NCI-H2227 treated with DMSO at 0.1 percent for 48 hours (cell line): Measurements from ENCODE around the gene CEMP1.

Source experiments
- DNase-seq: peaks from one replicate; lab custom pipeline; 2025; lab: John Stamatoyannopoulos, UW

The CEMP1 gene

DNA sequence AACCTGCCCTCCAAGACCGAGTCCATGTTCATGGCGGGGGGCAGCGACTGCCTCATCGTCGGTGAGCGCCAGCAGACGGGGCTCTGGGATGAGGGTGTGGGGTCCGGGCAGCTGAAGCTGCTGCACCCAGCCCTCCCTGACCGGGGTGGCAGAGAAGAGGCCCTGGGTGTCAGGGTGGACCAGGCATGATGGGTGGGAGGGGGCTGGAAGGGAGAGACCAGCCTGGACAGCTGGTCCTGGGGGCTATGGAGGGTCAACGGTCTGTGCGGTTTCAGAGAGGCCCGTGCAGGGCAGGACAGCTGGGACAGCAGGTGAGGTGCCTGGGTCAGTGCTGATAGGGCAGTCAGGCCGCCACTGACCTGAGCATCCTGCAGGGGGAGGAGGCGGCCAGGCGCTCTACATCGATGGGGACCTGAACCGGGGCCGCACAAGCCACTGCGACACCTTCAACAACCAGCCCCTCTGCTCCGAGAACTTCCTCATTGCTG lies 30.7 kb downstream of the CEMP1 start:
- no peak for DNase-seq

DNA sequence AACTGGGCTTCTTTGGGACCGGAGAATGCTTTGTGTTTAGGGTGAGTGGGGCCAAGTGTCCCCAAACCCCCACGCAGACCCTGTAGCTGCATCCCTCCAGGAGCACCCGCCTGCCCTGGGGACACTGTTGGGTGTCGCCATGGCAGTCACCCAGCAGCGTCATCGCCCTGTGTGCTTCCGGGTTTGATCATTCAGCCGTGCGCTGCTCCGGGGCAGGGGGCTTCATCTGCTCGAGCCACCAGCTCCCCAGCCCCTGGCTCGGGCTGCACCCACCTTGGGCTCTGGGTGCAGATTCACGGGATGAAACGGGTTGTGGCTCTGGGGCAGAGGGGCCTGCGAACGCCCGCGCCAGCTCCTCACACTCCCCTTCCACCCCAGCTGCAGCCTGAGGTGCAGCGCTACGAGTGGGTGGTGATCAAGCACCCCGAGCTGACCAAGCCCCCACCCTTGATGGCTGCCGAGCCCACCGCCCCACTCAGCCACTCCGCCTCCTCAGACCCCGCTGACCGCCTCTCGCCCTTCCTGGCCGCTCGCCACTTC lies 31.2 kb downstream of the CEMP1 start:
- DNase-seq = no peak

DNA sequence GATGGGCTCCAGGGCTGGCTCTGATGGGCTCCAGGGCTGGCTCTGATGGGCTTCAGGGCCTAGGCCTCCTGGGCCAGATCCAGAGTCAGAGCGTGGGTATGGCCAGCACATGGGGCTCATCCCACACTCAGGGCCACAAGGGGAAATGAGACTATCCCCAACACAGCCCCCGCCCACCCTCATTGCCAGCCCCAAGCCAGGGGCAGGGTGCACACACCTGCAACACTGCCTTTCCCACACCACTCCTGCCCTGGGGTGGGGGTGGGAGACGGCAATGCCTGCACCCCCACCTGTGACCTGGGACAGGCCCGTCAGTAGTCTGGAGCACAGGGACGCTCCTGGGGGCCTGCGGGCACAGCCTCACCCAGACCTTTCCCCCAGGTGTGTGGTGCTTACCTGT lies 31.8 kb downstream of the CEMP1 start:
- no peak for DNase-seq

DNA sequence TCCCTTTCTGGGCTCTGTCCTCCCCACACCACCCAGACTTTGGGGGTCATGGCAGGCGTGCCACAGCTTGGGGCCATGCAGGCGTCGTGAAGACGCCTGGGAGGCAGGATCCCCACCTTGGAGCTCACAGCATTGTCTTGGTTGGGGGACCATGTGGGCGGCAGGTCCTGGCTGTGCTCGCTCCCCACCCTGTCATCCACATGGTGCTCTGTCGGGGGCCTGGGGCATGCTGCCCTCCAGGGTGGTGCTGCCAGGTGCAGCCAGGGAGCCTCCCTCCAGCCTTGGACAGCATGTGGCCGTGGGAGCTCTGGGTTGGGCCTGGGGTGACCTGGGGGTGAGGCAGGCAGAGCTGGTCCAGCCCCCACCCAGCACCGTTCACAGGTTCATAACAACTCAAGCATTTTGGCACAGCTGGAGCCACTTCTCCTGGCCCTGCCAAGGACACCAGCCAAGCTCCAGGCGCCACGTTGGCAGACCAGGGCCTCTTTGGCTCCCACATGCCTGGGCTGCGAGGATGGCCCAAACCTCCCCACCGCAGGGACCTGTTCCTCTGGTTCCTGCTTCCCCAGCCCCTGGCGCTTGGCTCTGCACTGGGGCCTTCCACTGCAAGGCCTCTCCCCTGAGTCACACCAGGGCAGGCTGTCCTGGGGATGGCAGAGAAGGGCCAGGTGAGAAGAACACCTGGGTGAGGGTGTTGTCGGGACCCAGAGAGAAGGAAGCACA lies 32.5 kb downstream of the CEMP1 start:
- no peak for DNase-seq

DNA sequence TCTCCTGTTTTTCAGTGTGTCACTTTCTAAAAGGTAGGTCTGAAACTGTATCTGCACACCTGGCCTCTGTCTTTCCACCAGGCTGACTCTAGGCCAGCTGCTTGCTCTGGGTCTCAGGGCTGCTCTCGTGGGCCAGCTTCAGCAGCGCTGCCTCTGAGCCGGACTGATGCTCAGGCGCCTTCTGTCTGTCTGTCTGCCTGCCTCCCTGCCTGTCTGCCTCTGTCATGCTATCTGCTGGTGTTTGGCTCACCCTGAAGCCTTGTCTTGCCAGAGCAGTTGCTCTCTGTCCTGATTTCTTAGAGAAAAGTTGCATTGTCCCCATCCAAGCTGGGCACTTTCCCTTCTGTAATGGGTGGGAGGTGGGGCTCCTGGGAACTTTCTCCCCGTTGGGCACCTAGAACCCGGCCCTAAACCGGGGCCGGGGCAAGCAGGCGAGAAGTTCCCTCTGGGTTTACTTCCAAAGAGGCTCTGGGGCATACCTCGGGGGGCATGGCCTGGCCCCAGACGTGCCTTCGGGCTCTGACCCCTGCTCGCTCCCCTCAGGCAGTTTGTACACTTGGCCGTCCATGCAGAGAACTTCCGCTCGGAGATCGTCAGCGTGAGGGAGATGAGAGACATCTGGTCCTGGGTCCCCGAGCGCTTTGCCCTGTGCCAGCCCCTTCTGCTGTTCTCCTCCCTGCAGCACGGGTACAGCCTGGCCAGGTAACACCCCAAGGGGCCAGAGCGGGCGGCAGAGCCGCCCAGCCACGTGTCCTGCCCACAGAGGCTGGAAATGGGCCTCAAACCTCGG lies 33.3 kb downstream of the CEMP1 start:
- DNase-seq = no peak

DNA sequence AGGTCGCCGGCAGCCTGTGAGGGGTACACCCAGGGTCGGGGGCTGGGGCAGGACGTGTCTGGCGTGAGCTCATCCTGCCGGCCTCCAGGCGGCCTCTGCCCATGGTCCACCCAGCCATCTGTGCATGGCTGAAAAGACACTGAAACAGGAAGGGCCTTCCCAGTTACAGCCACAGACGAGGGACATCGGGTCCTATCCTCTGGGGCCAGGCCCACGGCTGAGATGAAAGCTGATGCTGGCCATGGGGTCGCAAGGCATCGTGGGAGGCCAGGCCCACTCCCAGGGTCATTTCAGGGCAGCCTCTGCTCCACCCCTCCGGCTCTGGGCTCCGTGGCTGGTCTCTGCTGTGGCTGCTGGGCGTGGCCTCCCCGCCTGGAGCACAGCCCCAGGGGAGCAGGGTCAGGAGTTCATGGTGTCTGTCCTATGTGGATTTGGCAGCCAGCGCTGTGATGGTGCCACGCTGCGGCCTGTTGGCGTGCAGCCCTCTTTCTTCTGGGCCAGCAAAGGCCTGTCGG lies 34.0 kb downstream of the CEMP1 start:
- DNase-seq = no peak

DNA sequence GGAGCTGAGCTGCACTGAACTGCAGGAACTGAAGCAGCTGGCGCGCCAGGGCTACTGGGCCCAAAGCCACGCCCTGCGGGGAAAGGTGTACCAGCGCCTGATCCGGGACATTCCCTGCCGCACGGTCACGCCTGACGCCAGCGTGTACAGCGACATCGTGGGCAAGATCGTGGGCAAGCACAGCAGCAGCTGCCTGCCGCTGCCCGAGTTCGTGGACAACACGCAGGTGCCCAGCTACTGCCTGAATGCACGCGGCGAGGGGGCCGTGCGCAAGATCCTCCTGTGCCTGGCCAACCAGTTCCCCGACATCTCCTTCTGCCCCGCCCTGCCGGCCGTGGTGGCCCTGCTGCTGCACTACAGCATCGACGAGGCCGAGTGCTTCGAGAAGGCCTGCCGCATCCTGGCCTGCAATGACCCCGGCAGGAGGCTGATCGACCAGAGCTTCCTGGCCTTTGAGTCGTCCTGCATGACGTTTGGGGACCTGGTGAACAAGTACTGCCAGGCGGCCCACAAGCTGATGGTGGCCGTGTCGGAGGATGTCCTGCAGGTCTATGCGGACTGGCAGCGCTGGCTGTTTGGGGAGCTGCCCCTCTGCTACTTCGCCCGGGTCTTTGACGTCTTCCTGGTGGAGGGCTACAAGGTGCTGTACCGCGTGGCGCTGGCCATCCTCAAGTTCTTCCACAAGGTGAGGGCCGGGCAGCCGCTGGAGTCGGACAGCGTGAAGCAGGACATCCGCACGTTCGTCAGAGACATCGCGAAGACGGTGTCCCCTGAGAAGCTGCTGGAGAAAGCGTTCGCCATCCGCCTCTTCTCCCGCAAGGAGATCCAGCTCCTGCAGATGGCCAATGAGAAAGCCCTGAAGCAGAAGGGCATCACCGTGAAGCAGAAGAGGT lies 34.7 kb downstream of the CEMP1 start:
- no peak for DNase-seq

DNA sequence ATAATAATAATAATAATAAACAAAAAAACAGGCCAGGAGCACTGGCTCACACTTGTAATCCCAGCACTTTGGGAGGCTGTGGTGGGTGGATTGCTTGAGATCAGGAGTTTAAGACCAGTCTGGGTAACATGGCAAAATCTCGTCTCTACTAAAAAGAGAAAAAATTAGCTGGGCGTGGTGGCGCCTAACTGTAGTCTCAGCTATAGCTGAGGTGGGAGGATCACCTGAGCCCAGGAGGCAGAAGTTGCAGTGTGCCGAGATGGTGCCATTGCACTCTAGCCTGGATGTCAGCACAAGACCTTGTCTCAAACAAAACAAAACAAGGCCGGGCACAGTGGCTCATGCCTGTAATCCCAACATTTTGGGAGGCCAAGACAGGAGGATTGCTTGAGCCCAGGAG lies 36.2 kb downstream of the CEMP1 start:
- DNase-seq = no peak

DNA sequence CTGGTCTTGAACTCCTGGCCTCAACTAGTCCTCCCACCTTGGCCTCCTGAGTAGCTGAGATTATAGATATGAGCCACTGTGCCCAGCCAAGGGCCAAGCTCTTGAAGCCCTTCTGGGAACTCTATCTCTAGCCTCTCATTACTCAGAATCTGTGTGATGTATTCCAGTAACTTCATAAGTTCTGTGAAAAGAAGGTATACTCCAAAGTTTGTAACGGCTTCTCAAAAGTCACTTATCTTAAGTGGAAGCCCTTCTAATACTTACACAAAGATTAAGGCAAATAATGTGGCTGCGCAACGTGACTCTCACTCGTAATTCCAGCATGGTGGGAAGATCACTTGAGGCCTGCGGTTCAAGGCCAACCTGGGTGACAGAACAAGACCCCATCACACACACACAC lies 36.6 kb downstream of the CEMP1 start:
- DNase-seq = no peak

DNA sequence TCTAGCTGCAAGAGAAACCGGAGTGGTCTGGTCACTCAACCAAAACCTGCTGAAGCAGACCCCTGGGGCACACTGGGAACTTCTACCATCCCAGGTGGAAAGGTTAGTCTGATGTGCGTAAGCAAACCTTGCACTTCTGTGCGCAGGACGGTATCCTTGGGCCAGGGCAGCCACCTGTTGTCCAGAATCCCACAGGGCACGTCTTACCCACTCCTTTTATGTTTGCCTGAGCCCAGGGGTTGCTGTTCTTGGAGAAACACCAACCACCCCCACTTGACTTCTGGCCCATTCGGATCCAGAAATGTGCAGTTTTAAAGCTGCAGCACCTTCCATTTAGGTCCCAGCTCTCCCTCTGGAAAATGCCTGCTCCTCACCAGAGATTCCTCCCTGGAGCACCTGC lies 37.6 kb downstream of the CEMP1 start:
- DNase-seq = no peak

DNA sequence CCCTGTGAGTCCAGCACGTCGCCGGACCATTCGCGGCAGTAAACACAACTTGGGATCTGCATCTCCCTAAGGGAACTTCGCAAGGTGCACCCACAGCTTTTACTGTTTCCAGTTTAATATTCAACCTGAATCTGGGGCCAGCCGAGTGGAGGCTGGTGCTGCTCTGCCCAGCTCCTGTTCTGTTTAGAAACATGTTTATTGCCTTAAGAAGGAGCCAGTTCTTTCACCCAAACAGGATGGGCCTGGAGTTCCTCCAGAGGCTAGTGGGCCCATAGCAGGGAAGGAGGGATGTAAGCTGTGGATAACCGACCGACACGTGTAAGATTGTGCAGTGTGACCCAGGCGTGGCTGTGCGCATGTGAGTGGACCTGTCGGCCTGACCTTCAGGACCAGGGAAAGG lies 38.9 kb downstream of the CEMP1 start:
- DNase-seq = no peak

DNA sequence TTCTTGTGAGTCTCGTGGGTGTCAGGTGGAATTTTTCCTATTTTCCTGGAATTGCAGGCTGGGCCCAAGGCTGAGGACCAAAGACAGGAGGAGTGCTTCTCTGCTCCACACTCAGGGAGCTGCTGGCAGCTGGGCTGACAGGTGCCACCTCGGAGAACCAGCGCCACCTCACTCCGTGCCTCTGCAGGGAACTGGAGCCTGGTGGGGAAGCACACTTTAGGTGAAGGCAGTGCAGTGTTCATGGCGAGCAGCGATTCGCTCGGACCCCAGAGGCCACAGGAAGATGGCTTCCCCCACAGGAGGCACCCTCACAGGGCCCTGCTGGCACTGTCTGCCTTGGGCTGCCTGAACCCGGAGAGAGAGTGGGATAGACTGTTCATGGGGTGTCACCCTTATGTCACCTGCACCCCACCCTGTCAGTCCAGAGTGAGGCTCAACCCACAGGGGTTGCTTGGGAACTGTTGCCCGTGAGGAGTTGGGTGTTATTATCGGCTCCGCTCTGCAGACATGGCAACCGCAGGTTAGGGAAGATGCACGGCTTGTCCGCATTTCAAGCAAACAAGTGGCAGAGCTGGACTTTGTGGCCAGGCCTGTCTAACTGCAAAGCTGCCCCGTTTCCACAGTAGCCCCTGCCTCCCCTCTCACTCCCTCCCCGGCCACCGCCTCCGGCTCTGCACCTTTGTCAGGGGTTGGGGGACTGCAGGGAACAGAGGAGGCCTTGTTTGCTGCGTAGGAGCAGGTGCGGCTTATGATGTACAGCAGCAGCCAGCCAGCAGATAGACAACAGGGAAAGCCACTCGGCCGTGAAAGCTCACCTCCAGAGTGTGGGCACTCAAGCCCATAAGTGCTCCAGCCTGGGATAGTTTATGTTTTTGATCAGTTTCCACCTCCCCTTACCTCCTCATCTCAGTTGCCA lies 40.8 kb downstream of the CEMP1 start:
- DNase-seq = no peak

DNA sequence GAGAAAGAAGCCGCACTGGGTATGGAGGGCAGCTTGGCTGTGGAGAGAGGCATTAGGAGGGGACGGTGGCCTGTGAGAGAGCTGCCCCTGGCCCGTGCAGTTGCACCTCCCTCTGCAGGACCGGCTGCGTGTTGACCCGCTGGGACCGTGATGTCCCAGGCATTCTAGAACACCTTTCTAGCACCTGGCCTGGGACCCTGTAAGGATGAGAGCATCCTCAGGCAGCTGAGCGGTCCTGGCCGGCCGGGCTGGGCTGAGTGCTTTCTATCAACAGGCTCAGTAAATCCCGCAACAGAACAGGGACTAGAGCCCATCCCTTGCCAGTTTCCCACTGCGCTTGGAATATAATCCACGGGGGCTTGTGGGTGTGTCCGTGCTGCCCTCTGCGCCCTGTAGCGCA lies 41.6 kb downstream of the CEMP1 start:
- no peak for DNase-seq

DNA sequence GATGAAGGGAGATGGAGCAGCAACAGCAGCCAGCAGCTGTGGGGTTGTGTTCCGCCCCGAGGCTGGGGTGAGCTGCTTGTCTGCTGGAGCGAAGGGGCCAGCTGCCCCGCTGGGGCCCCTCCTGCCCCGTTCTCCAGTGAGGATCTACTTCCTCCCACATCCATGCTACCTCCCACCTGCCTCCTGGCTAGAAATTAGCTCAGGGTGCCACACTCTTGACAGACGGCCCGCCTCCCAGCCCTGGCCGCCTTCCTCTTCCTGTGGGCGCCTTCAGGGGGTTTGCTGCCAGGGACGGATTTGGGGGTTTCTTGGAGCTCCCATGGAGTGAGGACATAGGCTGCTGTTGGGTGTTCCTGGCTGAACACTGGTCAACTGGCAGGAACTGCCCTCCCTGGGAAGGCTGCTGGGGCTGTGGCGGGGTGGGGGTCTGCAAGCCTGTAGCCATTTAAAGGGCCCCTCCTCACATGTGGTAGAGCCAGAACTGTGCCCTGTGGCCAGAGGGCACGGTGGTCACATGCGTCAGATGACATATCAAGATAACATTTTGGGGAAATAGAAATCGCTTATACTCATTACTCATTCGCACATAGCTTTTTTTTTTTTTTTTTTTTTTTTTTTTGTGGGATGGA lies 43.2 kb downstream of the CEMP1 start:
- DNase-seq = no peak

DNA sequence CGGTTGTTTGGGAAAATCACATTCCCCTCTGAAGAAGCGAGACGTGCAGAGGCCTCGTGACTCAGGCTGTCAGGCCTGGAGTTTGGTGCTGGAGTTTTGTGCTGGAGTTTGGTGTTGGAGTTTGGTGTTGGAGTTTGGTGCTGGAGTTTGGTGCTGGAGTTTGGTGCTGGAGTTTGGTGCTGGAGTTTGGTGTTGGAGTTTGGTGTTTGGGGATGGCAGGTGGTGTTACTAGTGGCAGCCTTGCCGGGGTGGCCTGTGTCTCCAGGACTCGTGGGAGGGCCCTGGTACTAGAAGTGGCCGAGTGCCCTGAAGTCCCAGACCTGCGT lies 43.7 kb downstream of the CEMP1 start:
- DNase-seq = no peak

DNA sequence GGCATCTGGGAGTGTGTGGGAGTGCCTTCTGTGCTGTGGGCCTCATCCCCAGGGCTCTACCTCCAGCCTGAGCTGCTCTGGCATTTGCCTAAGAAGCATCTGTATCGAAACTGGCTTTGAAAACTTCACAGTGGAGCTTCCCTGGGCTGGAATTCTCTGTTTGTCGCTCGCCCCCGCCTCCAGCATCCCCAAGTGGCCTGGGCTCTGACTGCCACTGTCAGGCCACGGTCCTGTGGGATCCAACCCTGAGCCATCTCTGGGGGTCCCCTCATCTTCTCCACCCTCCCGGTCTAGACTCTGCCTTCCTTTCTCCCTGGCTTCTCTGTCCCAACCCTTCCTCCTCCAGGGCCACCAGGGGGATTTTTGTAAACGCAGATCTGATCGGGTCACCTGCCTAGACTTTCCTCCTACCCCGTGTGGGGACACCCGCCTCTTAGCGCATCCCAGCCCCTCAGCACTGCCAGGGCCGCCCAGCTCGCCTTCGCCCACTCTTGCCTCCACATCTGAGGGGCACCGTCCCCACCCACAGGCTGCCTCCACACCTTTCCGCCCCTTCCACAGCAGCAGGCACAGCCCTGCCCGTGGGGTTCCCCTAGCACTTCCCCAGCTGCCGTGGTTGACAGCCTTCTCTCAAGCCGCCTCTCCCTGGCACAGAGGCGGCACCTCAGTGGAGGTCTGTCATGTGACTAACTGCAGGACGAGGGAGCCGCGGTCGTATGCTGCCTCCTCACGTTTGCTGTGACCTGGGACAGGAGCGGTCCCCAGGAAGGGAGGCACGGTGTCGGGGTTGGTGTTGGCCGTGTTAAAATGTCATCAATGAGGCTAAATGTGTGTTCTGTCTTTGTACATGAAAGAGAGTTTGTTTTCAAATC lies 44.3 kb downstream of the CEMP1 start:
- no peak for DNase-seq

DNA sequence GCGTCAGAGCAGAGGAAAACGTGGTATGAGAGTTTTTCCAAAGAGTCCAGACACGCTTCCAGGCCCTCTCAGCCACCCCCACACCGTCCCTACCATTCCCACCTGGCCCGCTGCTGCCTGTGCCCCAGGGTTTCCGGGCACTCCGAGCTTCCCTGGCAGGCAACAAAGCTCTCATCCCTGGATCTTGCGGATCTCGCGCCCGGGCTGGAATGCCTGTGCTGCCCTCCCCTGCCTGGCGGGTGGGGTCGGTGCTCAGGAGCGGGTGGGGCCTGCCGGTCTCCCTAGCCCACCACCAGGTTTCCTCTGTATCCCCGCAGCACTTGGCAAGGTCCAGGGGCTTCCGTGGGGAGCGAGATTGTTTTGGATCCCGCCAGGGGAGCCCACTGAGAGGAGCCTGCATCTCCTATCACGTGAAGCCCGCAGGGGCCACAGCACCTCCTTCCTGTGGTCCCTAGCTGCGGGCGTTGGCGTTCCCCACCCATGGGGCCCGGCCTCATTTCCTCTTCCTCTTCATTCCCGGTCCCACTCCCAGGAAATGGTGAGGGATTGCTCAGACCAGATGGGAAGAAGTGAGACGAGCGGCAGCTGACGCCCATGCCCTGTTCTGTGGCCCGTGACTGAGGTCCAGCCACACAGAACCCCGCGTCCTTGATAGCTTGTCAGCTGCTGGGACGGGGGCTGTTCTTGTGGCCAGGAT lies 45.2 kb downstream of the CEMP1 start:
- no peak for DNase-seq

DNA sequence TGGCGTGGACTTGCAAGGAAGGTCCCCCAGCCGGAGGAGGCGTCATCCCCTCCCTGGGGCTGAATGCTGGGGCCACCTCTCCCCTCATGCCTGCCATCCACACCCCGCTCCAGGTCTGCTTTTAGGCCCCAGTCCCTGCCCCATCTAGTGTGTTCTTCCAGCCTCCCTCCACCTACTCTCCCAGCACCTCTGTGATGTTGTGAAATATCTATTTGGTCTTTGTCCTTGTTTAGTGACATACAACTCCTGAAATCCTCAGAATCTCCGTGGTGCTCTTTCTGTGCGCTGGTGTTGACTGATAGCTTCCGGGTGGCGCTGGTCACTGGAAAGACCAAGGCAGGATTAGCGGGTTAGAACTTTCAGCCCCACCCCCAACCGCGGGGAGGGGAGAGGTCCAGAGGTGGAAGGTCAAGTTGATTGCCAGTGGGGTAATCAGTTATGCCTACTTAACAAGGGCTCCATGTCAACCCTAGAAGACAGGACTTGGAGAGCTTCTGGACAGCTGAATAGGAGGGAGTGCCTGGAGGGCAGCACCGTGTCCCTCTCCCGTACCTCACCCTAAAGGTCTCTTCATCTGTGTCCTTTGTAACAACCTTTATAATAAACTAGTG lies 46.2 kb downstream of the CEMP1 start:
- DNase-seq = no peak
